PC-3 (cell line): Measurements from ENCODE around the gene GPR146.
"Not testable (repeated sequence)": the region's sequence is repeated elsewhere in the genome, so short reads cannot be mapped to it uniquely, and the experiment has no call there.

Experiments
- CTCF ChIP-seq: fragments of 300-600 bp; sonication (generic); conservative IDR thresholded peaks from 2 replicates; pipeline ENCODE4 v1.5.1; 2017; ENCODE audit warnings: antibody characterized with exemption, low read depth, mild to moderate bottlenecking, low read length
- EZH2 ChIP-seq: fragments of 300-600 bp; sonication (generic); IDR thresholded peaks from one replicate; pipeline ENCODE4 v1.6.1; 2017; ENCODE audit warnings: antibody characterized with exemption, mild to moderate bottlenecking, low read length; ENCODE audit not compliant: unreplicated experiment
- EZH2phosphoT487 ChIP-seq: fragments of 300-600 bp; sonication (generic); IDR thresholded peaks from 2 replicates; pipeline ENCODE4 v1.6.1; 2018; ENCODE audit warnings: mild to moderate bottlenecking, antibody characterized with exemption, low read length, borderline replicate concordance

GRCh38 chr7:1040233-1040632 is 4.1 kb upstream of the GPR146 start:
- TF ChIP-seq CTCF, EZH2, EZH2phosphoT487: not testable (repeated sequence)
